ENCODE measurements around the gene SDSL.

- TF ChIP-seq ZNF225 (CRISPR knock-in tag; IDR thresholded peaks at IDR 0.05), result no peak
- no peak for TF ChIP-seq KLF9 (CRISPR knock-in tag; IDR thresholded peaks at IDR 0.05; ENCODE audit: low read depth)
- no peak for TF ChIP-seq CTCF (CRISPR knock-in tag; IDR thresholded peaks at IDR 0.05)
- TF ChIP-seq, protein P1, sequence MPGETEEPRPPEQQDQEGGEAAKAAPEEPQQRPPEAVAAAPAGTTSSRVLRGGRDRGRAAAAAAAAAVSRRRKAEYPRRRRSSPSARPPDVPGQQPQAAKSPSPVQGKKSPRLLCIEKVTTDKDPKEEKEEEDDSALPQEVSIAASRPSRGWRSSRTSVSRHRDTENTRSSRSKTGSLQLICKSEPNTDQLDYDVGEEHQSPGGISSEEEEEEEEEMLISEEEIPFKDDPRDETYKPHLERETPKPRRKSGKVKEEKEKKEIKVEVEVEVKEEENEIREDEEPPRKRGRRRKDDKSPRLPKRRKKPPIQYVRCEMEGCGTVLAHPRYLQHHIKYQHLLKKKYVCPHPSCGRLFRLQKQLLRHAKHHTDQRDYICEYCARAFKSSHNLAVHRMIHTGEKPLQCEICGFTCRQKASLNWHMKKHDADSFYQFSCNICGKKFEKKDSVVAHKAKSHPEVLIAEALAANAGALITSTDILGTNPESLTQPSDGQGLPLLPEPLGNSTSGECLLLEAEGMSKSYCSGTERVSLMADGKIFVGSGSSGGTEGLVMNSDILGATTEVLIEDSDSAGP (CRISPR knock-in tag; IDR thresholded peaks at IDR 0.05; ENCODE audit: borderline replicate concordance), result no peak
- TF ChIP-seq ZNF558 (CRISPR knock-in tag; IDR thresholded peaks at IDR 0.05; ENCODE audit: borderline replicate concordance), result no peak
- no peak for TF ChIP-seq MED13 (CRISPR knock-in tag; IDR thresholded peaks at IDR 0.05)
- TF ChIP-seq FLYWCH1 (CRISPR knock-in tag; IDR thresholded peaks at IDR 0.05), result no peak
- TF ChIP-seq, protein P2, sequence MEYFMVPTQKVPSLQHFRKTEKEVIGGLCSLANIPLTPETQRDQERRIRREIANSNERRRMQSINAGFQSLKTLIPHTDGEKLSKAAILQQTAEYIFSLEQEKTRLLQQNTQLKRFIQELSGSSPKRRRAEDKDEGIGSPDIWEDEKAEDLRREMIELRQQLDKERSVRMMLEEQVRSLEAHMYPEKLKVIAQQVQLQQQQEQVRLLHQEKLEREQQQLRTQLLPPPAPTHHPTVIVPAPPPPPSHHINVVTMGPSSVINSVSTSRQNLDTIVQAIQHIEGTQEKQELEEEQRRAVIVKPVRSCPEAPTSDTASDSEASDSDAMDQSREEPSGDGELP (IDR thresholded peaks at IDR 0.05; ENCODE audit: borderline replicate concordance, low read depth), result peak; percentile 67; the same call in 1 of the 2 replicates
- no peak for TF ChIP-seq ZBTB1 (CRISPR knock-in tag; IDR thresholded peaks at IDR 0.05; ENCODE audit: borderline replicate concordance)
- no peak for TF ChIP-seq MTF1 (CRISPR knock-in tag; IDR thresholded peaks at IDR 0.05)
- TF ChIP-seq ZNF605 (CRISPR knock-in tag; IDR thresholded peaks at IDR 0.05), result no peak
- TF ChIP-seq ZNF616 (CRISPR knock-in tag; IDR thresholded peaks at IDR 0.05; ENCODE audit: low read depth), result no peak
Observed at GRCh38 chr12:113467142-113467501, 44.9 kb downstream of the SDSL start.
